ENCODE measurements around the gene FBN3. TPM values are rescaled to one million over a fixed set of nuclear protein-coding genes. Genes with fewer than 3 reads are reported as not detected.

FBN3 gene
- total and polyA plus RNA-seq, 11 donors, result 0.32 TPM; not detected in 10

DNA sequence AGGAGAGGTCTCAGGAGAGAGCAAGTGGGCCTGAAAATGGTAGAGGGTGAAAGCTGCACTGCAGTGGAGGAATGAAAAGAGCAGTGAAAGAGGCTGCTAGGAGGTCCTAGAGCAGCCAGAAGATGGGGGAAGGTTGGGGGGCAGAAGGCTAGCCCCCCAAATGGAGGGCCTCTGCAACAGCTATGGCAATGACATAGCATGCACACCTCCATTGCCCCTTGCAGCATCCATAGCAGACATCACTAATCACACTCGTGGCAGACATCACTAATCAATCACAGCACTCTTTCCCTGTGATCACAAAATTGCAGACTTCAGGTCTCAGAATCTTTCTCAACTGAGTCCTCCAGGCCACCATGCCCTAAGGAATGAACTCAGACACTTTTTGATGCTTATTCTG lies 74.9 kb downstream of the FBN3 start:
- Histone ChIP-seq H3K4me1 (no peaks in the 10 kb centered on the region), H3K27me3 (no peaks in the 10 kb centered on the region), H3K9me3 (peaks cover 0 to 28% (median 11%) of the 10 kb centered on the region in 12 donors), H3K36me3 (no peaks in the 10 kb centered on the region), H3K4me3 (no peak overlapping the region), H3K27ac (no peak overlapping the region)
- WGBS, 4 donors, result 75 to 90% (median 84%) methylated on average over 1 of the region's 1 CpG
- no peak for ATAC-seq
- DNase-seq, result no peak
- no peak for TF ChIP-seq POLR2A (IDR thresholded peaks at IDR 0.05)
- TF ChIP-seq, protein P1, sequence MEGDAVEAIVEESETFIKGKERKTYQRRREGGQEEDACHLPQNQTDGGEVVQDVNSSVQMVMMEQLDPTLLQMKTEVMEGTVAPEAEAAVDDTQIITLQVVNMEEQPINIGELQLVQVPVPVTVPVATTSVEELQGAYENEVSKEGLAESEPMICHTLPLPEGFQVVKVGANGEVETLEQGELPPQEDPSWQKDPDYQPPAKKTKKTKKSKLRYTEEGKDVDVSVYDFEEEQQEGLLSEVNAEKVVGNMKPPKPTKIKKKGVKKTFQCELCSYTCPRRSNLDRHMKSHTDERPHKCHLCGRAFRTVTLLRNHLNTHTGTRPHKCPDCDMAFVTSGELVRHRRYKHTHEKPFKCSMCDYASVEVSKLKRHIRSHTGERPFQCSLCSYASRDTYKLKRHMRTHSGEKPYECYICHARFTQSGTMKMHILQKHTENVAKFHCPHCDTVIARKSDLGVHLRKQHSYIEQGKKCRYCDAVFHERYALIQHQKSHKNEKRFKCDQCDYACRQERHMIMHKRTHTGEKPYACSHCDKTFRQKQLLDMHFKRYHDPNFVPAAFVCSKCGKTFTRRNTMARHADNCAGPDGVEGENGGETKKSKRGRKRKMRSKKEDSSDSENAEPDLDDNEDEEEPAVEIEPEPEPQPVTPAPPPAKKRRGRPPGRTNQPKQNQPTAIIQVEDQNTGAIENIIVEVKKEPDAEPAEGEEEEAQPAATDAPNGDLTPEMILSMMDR (IDR thresholded peaks at IDR 0.05), result no peak
- intact Hi-C loops (cut with DNase I), result no loop called here

DNA sequence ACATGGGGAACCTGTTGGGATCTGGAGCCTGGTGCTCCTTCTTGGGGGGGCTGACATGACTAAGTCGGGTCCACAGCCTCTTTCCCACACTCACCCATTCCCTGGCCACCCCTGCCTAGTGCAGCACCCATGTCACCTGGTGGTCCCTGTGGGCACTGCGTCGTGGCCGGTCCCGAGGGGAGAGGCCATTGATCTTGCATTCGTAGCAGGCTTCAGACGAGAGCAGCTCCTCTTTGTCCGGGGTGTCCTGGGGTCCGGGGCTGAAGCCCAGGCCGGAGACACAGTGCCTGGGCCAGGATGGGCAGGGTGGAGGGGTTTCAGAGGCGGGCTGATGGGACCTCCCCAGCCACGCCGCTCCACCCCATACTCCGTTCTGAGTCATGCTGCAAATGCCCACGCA lies 77.5 kb downstream of the FBN3 start:
- WGBS, 4 donors, result 80 to 87% (median 84%) methylated on average over 9 to 15 of the region's 15 CpGs
- no peak overlapping the region for H3K27ac ChIP-seq
- H3K4me3 ChIP-seq, result no peak overlapping the region
- no peak for ATAC-seq
- H3K9me3 ChIP-seq, result peaks cover 0 to 39% (median 18%) of the 10 kb centered on the region in 12 donors
- no peaks in the 10 kb centered on the region for H3K36me3 ChIP-seq
- H3K27me3 ChIP-seq, result no peaks in the 10 kb centered on the region
- TF ChIP-seq, protein P1 (IDR thresholded peaks at IDR 0.05), result no peak
- TF ChIP-seq POLR2A (IDR thresholded peaks at IDR 0.05), result no peak
- no peak for DNase-seq
- no peaks in the 10 kb centered on the region for H3K4me1 ChIP-seq
- intact Hi-C loops (cut with DNase I), result no loop called here

DNA sequence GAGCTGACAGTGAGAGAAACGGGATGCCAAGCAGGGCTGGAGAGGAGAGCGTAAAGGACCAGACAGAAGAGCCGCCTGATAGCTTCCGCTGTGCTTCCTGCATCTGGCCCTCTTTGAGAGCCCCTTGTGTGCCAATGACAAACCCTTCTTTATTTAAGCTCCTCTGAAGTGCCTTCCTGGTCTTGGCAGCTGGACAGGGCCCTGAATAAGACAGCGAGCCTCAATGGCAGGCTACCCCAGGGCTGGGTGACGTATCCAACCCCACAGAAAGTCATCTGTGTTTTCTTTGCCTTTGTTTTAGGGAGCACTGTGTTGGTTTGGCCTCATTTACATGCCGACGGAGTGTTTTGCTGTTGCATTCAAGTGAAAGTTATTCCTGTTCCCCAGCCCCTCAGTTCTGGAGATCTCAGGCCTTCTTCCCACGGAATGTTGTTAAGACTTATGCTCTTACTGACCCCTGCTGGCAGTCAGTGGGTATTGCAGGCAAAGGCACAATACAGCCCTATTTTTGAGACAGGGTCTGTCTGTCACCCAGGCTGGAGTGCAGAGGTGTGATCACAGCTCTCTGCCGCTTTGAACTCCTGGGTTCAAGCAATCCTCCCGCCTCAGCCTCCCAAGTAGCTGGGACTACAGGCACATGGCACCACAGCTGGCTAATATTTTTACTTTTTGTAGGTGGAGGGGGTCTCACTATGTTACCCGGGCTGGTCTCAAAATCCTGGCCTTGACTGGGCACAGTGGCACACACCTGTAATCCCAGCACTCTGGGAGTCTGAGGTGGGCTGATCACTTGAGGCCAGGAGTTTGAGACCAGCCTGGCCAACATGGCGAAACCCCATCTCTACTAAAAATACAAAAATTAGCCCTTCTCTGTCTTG lies 80.1 kb downstream of the FBN3 start:
- Histone ChIP-seq H3K4me1 (no peaks in the 10 kb centered on the region), H3K36me3 (no peaks in the 10 kb centered on the region), H3K27ac (no peak overlapping the region), H3K9me3 (peaks cover 0 to 36% (median 15%) of the 10 kb centered on the region in 12 donors), H3K4me3 (no peak overlapping the region), H3K27me3 (no peaks in the 10 kb centered on the region)
- DNase-seq, result no peak
- WGBS, 4 donors, result 68 to 77% (median 71%) methylated on average over 13 of the region's 13 CpGs
- no peak for TF ChIP-seq POLR2A (IDR thresholded peaks at IDR 0.05)
- TF ChIP-seq, protein P1 (IDR thresholded peaks at IDR 0.05), result peak in 9 of 12 donors; percentile 16 to 65 (median 33)
- ATAC-seq, result no peak
- intact Hi-C loops (cut with DNase I), result no loop called here

DNA sequence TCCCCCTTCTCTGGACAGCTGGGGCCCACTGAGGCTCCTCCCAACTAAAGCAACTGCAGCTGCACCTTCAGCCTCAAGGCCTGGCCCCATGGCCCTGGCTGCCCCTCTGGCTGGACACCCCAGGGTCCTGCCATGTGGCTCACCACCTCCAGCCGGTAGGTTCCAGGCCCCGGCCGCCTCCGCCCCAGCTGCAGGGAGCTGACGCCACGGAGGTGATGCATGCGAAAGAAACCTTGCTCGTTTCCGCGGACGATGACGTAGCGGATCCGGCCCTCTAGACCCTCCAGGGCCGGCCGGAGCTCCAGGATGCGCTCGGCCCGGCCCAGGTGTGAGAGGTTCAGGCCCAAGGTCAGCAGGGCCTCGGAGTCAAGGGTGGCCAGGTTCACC lies 83.5 kb downstream of the FBN3 start:
- H3K9me3 ChIP-seq, result peaks cover 0 to 24% (median 13%) of the 10 kb centered on the region in 12 donors
- H3K36me3 ChIP-seq, result no peaks in the 10 kb centered on the region
- no peak for ATAC-seq
- H3K27ac ChIP-seq, result no peak overlapping the region
- H3K27me3 ChIP-seq, result no peaks in the 10 kb centered on the region
- WGBS, 4 donors, result 89 to 93% (median 91%) methylated on average over 13 to 20 of the region's 20 CpGs
- intact Hi-C loops (cut with DNase I), result no loop called here
- no peaks in the 10 kb centered on the region for H3K4me1 ChIP-seq
- peak in 1 of 5 donors; percentile 15 for DNase-seq
- TF ChIP-seq, protein P1 (IDR thresholded peaks at IDR 0.05), result no peak
- no peak for TF ChIP-seq POLR2A (IDR thresholded peaks at IDR 0.05)
- no peak overlapping the region for H3K4me3 ChIP-seq

All from heart left ventricle (tissue), 16 donors.